Ascending aorta (tissue), 2 donors: ENCODE measurements around the gene DUSP16. TPM values are rescaled to one million over a fixed set of nuclear protein-coding genes. Genes with fewer than 3 reads are reported as not detected.
A peak's percentile ranks its signal among the peaks of the same experiment; 100 is the strongest.

Source experiments
- DNase-seq, 2 donors: peaks; one replicate each; pipeline ENCODE4 v3.0.0-alpha.2; 2019; ENCODE audit warnings: low spot score in 2 of 2
- H3K27ac ChIP-seq, 2 donors: fragments of 200-600 bp; sonication (generic); one replicate each; pipeline ENCODE4 v1.5.1; 2016 to 2017; ENCODE audit warnings: mild to moderate bottlenecking in 1 of 2
- H3K27me3 ChIP-seq: fragments of 200-600 bp; sonication (generic); one replicate; pipeline ENCODE4 v1.5.1; 2017
- H3K36me3 ChIP-seq, 2 donors: fragments of 200-600 bp; sonication (generic); one replicate each; pipeline ENCODE4 v1.5.1; 2016
- H3K4me1 ChIP-seq, 2 donors: fragments of 200-600 bp; sonication (generic); one replicate each; pipeline ENCODE4 v1.5.1; 2016 to 2017; ENCODE audit warnings: mild to moderate bottlenecking in 1 of 2
- H3K4me3 ChIP-seq, 2 donors: fragments of 200-600 bp; sonication (generic); one replicate each; pipeline ENCODE4 v1.5.1; 2016 to 2017; ENCODE audit warnings: mild to moderate bottlenecking in 1 of 2
- H3K9me3 ChIP-seq, 2 donors: fragments of 200-600 bp; sonication (generic); one replicate each; pipeline ENCODE4 v1.5.1; 2016
- CTCF ChIP-seq, 3 experiments: fragments of 200-600 bp in 2 of 3; fragments of 450-650 bp in 1 of 3; sonication (generic) in 2 of 3; IDR thresholded peaks; one replicate each; pipeline ENCODE4 v1.5.1; 2016 to 2019; ENCODE audit warnings: antibody characterized with exemption in 3 of 3, mild to moderate bottlenecking in 1 of 3, moderate library complexity in 1 of 3
- intact Hi-C: fragments of 100-400 bp; cut with DNase I; formaldehyde crosslinking; loops from one replicate; pipeline ENCODE4 v1.15.1; 2023
- total RNA-seq: library from RNA; depleted of rRNA; stranded (reverse); fragments of >200 nt; gene quantifications from one replicate; pipeline ENCODE4 v1.1.0, GENCODE V29; 2016

DUSP16 gene
- total RNA-seq, 1 donor from 2014 or later, result 54.8 TPM

- intact Hi-C loops, result loop anchor here (2.0 to 10.0 kb wide), 4 partner anchors 17 to 253 kb away; partner anchors contain the start of genes DUSP16 and GPR19
- no peaks in the 10 kb centered on the region for H3K36me3 ChIP-seq
- no peak for TF ChIP-seq CTCF (IDR thresholded peaks at IDR 0.05)
- no peak for DNase-seq
- H3K27me3 ChIP-seq, result no peaks in the 10 kb centered on the region
- no peak overlapping the region for H3K4me3 ChIP-seq
- H3K4me1 ChIP-seq, result peaks cover 0 to 31% of the 10 kb centered on the region in 2 donors
- H3K27ac ChIP-seq, result peak overlapping the region; percentile 80 to 87
- no peaks in the 10 kb centered on the region for H3K9me3 ChIP-seq
Measured at GRCh38 chr12:12441843-12442461, 120.7 kb downstream of the DUSP16 start.

GRCh38 chr12:12441429-12441807 is 121.2 kb downstream of the DUSP16 start:
- Histone ChIP-seq H3K9me3 (no peaks in the 10 kb centered on the region), H3K4me3 (no peak overlapping the region), H3K4me1 (peaks cover 0 to 31% of the 10 kb centered on the region in 2 donors), H3K36me3 (no peaks in the 10 kb centered on the region), H3K27ac (peak overlapping the region; percentile 80 to 87), H3K27me3 (no peaks in the 10 kb centered on the region)
- no peak for DNase-seq
- intact Hi-C loops, result loop anchor here (10.0 kb wide), 1 partner anchor 253 kb away; the partner anchor contains the start of gene GPR19
- TF ChIP-seq CTCF (IDR thresholded peaks at IDR 0.05), result no peak

- Histone ChIP-seq H3K4me3 (no peak overlapping the region), H3K36me3 (no peaks in the 10 kb centered on the region), H3K4me1 (peaks cover 0 to 31% of the 10 kb centered on the region in 2 donors), H3K27ac (peak overlapping the region; percentile 80 to 87), H3K9me3 (no peaks in the 10 kb centered on the region), H3K27me3 (no peaks in the 10 kb centered on the region)
- TF ChIP-seq CTCF (IDR thresholded peaks at IDR 0.05), result no peak
- DNase-seq, result no peak
- intact Hi-C loops, result loop anchor here (10.0 kb wide), 1 partner anchor 254 kb away; the partner anchor contains the start of gene GPR19
Measured at GRCh38 chr12:12440784-12441428, 121.8 kb downstream of the DUSP16 start.

GRCh38 chr12:12439636-12440035 is 123.0 kb downstream of the DUSP16 start:
- no peak for DNase-seq
- Histone ChIP-seq H3K4me3 (no peak overlapping the region), H3K36me3 (peaks cover 0 to 3% of the 10 kb centered on the region in 2 donors), H3K27ac (no peak overlapping the region), H3K9me3 (no peaks in the 10 kb centered on the region), H3K4me1 (peaks cover 0 to 31% of the 10 kb centered on the region in 2 donors), H3K27me3 (no peaks in the 10 kb centered on the region)
- TF ChIP-seq CTCF (IDR thresholded peaks at IDR 0.05), result no peak
- intact Hi-C loops, result loop anchor here (10.0 kb wide), 1 partner anchor 255 kb away; the partner anchor contains the start of gene GPR19

- H3K9me3 ChIP-seq, result no peaks in the 10 kb centered on the region
- H3K4me1 ChIP-seq, result peaks cover 0 to 10% of the 10 kb centered on the region in 2 donors
- no peak for TF ChIP-seq CTCF (IDR thresholded peaks at IDR 0.05)
- H3K27me3 ChIP-seq, result no peaks in the 10 kb centered on the region
- peaks cover 0 to 3% of the 10 kb centered on the region in 2 donors for H3K36me3 ChIP-seq
- H3K27ac ChIP-seq, result no peak overlapping the region
- intact Hi-C loops, result no loop called here
- no peak overlapping the region for H3K4me3 ChIP-seq
- DNase-seq, result no peak
Measured at GRCh38 chr12:12436831-12437345, 125.8 kb downstream of the DUSP16 start.
